ENCODE data around the gene CLMN.

The CLMN gene

DNA sequence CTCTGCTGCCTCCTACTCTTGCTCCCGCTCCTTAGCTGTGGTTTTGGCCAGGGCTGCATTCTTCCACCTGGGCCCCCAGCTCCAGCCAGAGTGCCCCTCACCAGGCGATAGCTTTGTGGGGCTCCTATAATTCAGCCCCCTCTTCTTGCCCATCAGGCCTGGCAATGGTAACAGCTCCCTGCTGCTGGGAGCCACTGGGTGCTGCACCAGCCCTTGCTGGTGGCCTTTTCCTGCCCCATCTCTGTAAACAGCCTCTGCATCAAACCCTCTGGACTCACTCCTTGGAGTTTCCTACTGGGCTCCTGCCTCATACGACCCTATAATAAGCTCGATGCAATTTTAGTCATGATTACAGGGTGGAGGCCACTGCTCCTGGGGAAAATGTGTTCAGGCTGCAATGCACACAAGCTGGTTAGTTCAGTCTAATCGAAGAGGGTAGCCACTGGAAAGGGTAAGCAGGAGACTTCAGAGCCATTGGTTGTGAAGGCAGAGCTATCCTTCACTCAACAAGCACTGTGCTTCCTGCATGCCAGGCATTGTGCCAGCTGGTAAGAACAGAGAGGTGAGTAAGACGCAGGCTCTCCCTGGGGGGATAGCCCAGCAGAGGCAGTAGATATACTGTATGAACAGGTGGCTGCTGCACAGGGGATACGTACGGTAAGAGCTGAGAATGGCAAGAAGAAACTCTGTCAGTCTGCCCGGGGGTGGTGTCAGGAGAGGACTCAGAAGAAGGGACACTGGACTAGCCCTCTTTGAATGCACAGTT is 24.7 kb downstream of the CLMN start:
- H3K27me3 ChIP-seq (ENCODE audit: insufficient read depth, low read length, poor library complexity): no peaks in the 10 kb centered on the region
- no peak overlapping the region for H4K5ac ChIP-seq (ENCODE audit: low read length)
- H3K79me1 ChIP-seq (ENCODE audit: low read length): no peaks in the 10 kb centered on the region
- no CpG with 5 or more reads among the region's 9 CpGs for WGBS (ENCODE audit: extremely low coverage, insufficient coverage, low lambda C conversion rate)
- no peak overlapping the region for H2BK5ac ChIP-seq (ENCODE audit: low read length)
- no peaks in the 10 kb centered on the region for H3K4me1 ChIP-seq (ENCODE audit: control insufficient read depth, low read depth, low read length)
- H3K18ac ChIP-seq (ENCODE audit: low read length): no peak overlapping the region
- H3K23ac ChIP-seq (ENCODE audit: low read length): no peak overlapping the region
- no peak overlapping the region for H3K4me2 ChIP-seq (ENCODE audit: low read length)
- H3K4ac ChIP-seq (ENCODE audit: low read depth, low read length): no peak overlapping the region
- H3K4me3 ChIP-seq (ENCODE audit: low read length): no peak overlapping the region
- no peak overlapping the region for H2BK120ac ChIP-seq (ENCODE audit: low read depth, low read length)
- H3K36me3 ChIP-seq (ENCODE audit: control insufficient read depth, insufficient read depth, low read length): no peaks in the 10 kb centered on the region
- no peak overlapping the region for H2AK5ac ChIP-seq (ENCODE audit: low read length)
- DNase-seq: no peak
- H4K8ac ChIP-seq (ENCODE audit: low read depth, low read length): no peak overlapping the region
- H3K56ac ChIP-seq (ENCODE audit: low read length): no peak overlapping the region
- H3K79me2 ChIP-seq (ENCODE audit: control insufficient read depth, insufficient read depth, low read length): no peaks in the 10 kb centered on the region
- H3K27ac ChIP-seq (ENCODE audit: low read depth, low read length): no peak overlapping the region
- H3K9ac ChIP-seq (ENCODE audit: low read length): no peak overlapping the region
- H2BK15ac ChIP-seq (replicated peaks; ENCODE audit: low read depth): no peak overlapping the region

GRCh38 chr14:95294320-95294719 is 25.4 kb downstream of the CLMN start:
- Histone ChIP-seq H3K27me3 (ENCODE audit: insufficient read depth, low read length, poor library complexity) (no peaks in the 10 kb centered on the region), H3K4me2 (ENCODE audit: low read length) (no peak overlapping the region), H3K79me2 (ENCODE audit: control insufficient read depth, insufficient read depth, low read length) (no peaks in the 10 kb centered on the region), H3K23ac (ENCODE audit: low read length) (no peak overlapping the region), H3K56ac (ENCODE audit: low read length) (no peak overlapping the region), H2BK120ac (ENCODE audit: low read depth, low read length) (no peak overlapping the region), H3K27ac (ENCODE audit: low read depth, low read length) (no peak overlapping the region), H3K4me3 (ENCODE audit: low read length) (no peak overlapping the region), H2BK5ac (ENCODE audit: low read length) (no peak overlapping the region), H2AK5ac (ENCODE audit: low read length) (no peak overlapping the region), H3K36me3 (ENCODE audit: control insufficient read depth, insufficient read depth, low read length) (no peaks in the 10 kb centered on the region), H3K79me1 (ENCODE audit: low read length) (no peaks in the 10 kb centered on the region), H4K8ac (ENCODE audit: low read depth, low read length) (no peak overlapping the region), H3K4me1 (ENCODE audit: control insufficient read depth, low read depth, low read length) (no peaks in the 10 kb centered on the region), H3K9ac (ENCODE audit: low read length) (no peak overlapping the region), H3K4ac (ENCODE audit: low read depth, low read length) (no peak overlapping the region), H3K18ac (ENCODE audit: low read length) (no peak overlapping the region), H2BK15ac (replicated peaks; ENCODE audit: low read depth) (no peak overlapping the region), H4K5ac (ENCODE audit: low read length) (no peak overlapping the region)
- no CpG with 5 or more reads among the region's 7 CpGs for WGBS (ENCODE audit: extremely low coverage, insufficient coverage, low lambda C conversion rate)
- no peak for DNase-seq

GRCh38 chr14:95293449-95293848 is 26.3 kb downstream of the CLMN start:
- H3K4me1 ChIP-seq (ENCODE audit: control insufficient read depth, low read depth, low read length): no peaks in the 10 kb centered on the region
- no peak overlapping the region for H2BK5ac ChIP-seq (ENCODE audit: low read length)
- H4K5ac ChIP-seq (ENCODE audit: low read length): no peak overlapping the region
- DNase-seq: no peak
- H3K27ac ChIP-seq (ENCODE audit: low read depth, low read length): no peak overlapping the region
- no peaks in the 10 kb centered on the region for H3K79me1 ChIP-seq (ENCODE audit: low read length)
- no peak overlapping the region for H3K23ac ChIP-seq (ENCODE audit: low read length)
- no peak overlapping the region for H2AK5ac ChIP-seq (ENCODE audit: low read length)
- H3K4me2 ChIP-seq (ENCODE audit: low read length): no peak overlapping the region
- no peak overlapping the region for H2BK15ac ChIP-seq (replicated peaks; ENCODE audit: low read depth)
- no peak overlapping the region for H2BK120ac ChIP-seq (ENCODE audit: low read depth, low read length)
- H3K9ac ChIP-seq (ENCODE audit: low read length): no peak overlapping the region
- no peak overlapping the region for H3K4ac ChIP-seq (ENCODE audit: low read depth, low read length)
- H3K27me3 ChIP-seq (ENCODE audit: insufficient read depth, low read length, poor library complexity): no peaks in the 10 kb centered on the region
- no peak overlapping the region for H4K8ac ChIP-seq (ENCODE audit: low read depth, low read length)
- peak overlapping the region; percentile 50 for H3K56ac ChIP-seq (ENCODE audit: low read length)
- no peaks in the 10 kb centered on the region for H3K79me2 ChIP-seq (ENCODE audit: control insufficient read depth, insufficient read depth, low read length)
- H3K36me3 ChIP-seq (ENCODE audit: control insufficient read depth, insufficient read depth, low read length): no peaks in the 10 kb centered on the region
- no CpG with 5 or more reads among the region's 5 CpGs for WGBS (ENCODE audit: extremely low coverage, insufficient coverage, low lambda C conversion rate)
- H3K18ac ChIP-seq (ENCODE audit: low read length): no peak overlapping the region
- H3K4me3 ChIP-seq (ENCODE audit: low read length): no peak overlapping the region

DNA sequence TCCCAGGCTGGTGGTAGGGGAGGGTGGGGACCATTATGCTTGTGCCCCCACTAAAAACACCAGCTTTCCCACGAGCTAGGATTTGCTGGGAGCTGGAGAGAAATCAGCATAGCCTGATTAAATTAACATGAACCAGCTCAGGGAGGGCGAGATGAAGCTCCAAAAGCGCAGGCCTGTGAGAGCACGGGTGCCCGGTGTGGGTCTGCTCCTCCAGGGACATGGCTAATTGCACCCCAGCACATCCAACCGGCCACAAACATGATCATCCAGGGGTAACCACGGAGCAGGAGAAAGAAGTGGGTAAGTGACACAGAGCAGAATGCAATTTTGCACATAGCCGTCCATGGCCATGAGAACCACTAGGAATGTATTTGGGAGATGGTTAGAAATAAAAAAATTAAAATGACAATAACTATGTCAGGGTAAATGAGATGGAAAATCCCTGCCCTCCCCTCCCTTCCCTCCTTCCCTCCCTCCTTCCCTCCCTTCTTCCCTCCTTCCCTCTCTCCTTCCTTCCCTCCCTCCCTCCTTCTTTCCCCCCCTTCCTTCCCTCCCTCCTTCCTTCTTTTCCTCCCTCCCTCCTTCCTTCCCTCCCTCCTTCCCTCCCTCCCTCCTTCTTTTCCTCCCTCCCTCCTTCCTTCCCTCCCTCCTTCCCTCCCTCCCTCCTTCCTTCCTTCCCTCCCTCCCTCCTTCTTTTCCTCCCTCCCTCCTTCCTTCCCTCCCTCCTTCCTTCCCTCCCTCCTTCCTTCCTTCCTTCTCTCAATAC is 26.9 kb downstream of the CLMN start:
- no peak overlapping the region for H3K18ac ChIP-seq (ENCODE audit: low read length)
- no peak overlapping the region for H3K4ac ChIP-seq (ENCODE audit: low read depth, low read length)
- no peak overlapping the region for H2BK5ac ChIP-seq (ENCODE audit: low read length)
- no peaks in the 10 kb centered on the region for H3K27me3 ChIP-seq (ENCODE audit: insufficient read depth, low read length, poor library complexity)
- no peak overlapping the region for H2BK15ac ChIP-seq (replicated peaks; ENCODE audit: low read depth)
- no peak overlapping the region for H3K9ac ChIP-seq (ENCODE audit: low read length)
- no peak overlapping the region for H3K4me2 ChIP-seq (ENCODE audit: low read length)
- no peak overlapping the region for H3K4me3 ChIP-seq (ENCODE audit: low read length)
- H3K23ac ChIP-seq (ENCODE audit: low read length): no peak overlapping the region
- H2BK120ac ChIP-seq (ENCODE audit: low read depth, low read length): no peak overlapping the region
- no peak overlapping the region for H4K8ac ChIP-seq (ENCODE audit: low read depth, low read length)
- no peak overlapping the region for H3K27ac ChIP-seq (ENCODE audit: low read depth, low read length)
- no peaks in the 10 kb centered on the region for H3K79me1 ChIP-seq (ENCODE audit: low read length)
- no peak overlapping the region for H4K5ac ChIP-seq (ENCODE audit: low read length)
- WGBS (ENCODE audit: extremely low coverage, insufficient coverage, low lambda C conversion rate): no CpG with 5 or more reads among the region's 8 CpGs
- no peak overlapping the region for H2AK5ac ChIP-seq (ENCODE audit: low read length)
- no peak overlapping the region for H3K56ac ChIP-seq (ENCODE audit: low read length)
- H3K4me1 ChIP-seq (ENCODE audit: control insufficient read depth, low read depth, low read length): no peaks in the 10 kb centered on the region
- no peak for DNase-seq
- no peaks in the 10 kb centered on the region for H3K36me3 ChIP-seq (ENCODE audit: control insufficient read depth, insufficient read depth, low read length)
- H3K79me2 ChIP-seq (ENCODE audit: control insufficient read depth, insufficient read depth, low read length): no peaks in the 10 kb centered on the region

GRCh38 chr14:95291859-95292542 is 27.7 kb downstream of the CLMN start:
- no CpG with 5 or more reads among the region's 6 CpGs for WGBS (ENCODE audit: extremely low coverage, insufficient coverage, low lambda C conversion rate)
- H3K23ac ChIP-seq (ENCODE audit: low read length): no peak overlapping the region
- H3K4me1 ChIP-seq (ENCODE audit: control insufficient read depth, low read depth, low read length): no peaks in the 10 kb centered on the region
- H2BK120ac ChIP-seq (ENCODE audit: low read depth, low read length): no peak overlapping the region
- no peak overlapping the region for H3K18ac ChIP-seq (ENCODE audit: low read length)
- no peak overlapping the region for H2AK5ac ChIP-seq (ENCODE audit: low read length)
- H4K8ac ChIP-seq (ENCODE audit: low read depth, low read length): no peak overlapping the region
- no peak overlapping the region for H3K4me2 ChIP-seq (ENCODE audit: low read length)
- H4K5ac ChIP-seq (ENCODE audit: low read length): no peak overlapping the region
- H3K79me1 ChIP-seq (ENCODE audit: low read length): no peaks in the 10 kb centered on the region
- no peaks in the 10 kb centered on the region for H3K27me3 ChIP-seq (ENCODE audit: insufficient read depth, low read length, poor library complexity)
- no peak overlapping the region for H3K56ac ChIP-seq (ENCODE audit: low read length)
- no peak overlapping the region for H2BK5ac ChIP-seq (ENCODE audit: low read length)
- no peaks in the 10 kb centered on the region for H3K79me2 ChIP-seq (ENCODE audit: control insufficient read depth, insufficient read depth, low read length)
- no peak overlapping the region for H3K4me3 ChIP-seq (ENCODE audit: low read length)
- H3K4ac ChIP-seq (ENCODE audit: low read depth, low read length): no peak overlapping the region
- H3K9ac ChIP-seq (ENCODE audit: low read length): no peak overlapping the region
- no peak overlapping the region for H3K27ac ChIP-seq (ENCODE audit: low read depth, low read length)
- H2BK15ac ChIP-seq (replicated peaks; ENCODE audit: low read depth): no peak overlapping the region
- DNase-seq: no peak
- no peaks in the 10 kb centered on the region for H3K36me3 ChIP-seq (ENCODE audit: control insufficient read depth, insufficient read depth, low read length)
